Stimulated activated naive CD8-positive, alpha-beta T cell treated with anti-CD3 and anti-CD28 coated beads, Interleukin-15, Interleukin-2, amounts not matched to agents 100 ng/mL and 50 ng/mL, for 24 hours (primary cell): ENCODE measurements around the gene SMO.
"Not testable (repeated sequence)": the region's sequence is repeated elsewhere in the genome, so short reads cannot be mapped to it uniquely, and the experiment has no call there.

Experiments
- H3K27ac Mint-ChIP-seq: one replicate; pipeline ENCODE4 v1.8.0; 2021; ENCODE audit warnings: mild to moderate bottlenecking, mixed read lengths
- H3K27me3 Mint-ChIP-seq: one replicate; pipeline ENCODE4 v1.8.0; 2021; ENCODE audit warnings: mixed read lengths
- H3K36me3 Mint-ChIP-seq: one replicate; pipeline ENCODE4 v1.8.0; 2021; ENCODE audit warnings: low read depth, mixed read lengths
- H3K4me1 Mint-ChIP-seq: one replicate; pipeline ENCODE4 v1.8.0; 2021; ENCODE audit warnings: low read depth, mixed read lengths
- H3K4me3 Mint-ChIP-seq: one replicate; pipeline ENCODE4 v1.8.0; 2021; ENCODE audit warnings: mild to moderate bottlenecking, mixed read lengths
- H3K9me3 Mint-ChIP-seq: one replicate; pipeline ENCODE4 v1.8.0; 2021; ENCODE audit warnings: mixed read lengths

The SMO gene

DNA sequence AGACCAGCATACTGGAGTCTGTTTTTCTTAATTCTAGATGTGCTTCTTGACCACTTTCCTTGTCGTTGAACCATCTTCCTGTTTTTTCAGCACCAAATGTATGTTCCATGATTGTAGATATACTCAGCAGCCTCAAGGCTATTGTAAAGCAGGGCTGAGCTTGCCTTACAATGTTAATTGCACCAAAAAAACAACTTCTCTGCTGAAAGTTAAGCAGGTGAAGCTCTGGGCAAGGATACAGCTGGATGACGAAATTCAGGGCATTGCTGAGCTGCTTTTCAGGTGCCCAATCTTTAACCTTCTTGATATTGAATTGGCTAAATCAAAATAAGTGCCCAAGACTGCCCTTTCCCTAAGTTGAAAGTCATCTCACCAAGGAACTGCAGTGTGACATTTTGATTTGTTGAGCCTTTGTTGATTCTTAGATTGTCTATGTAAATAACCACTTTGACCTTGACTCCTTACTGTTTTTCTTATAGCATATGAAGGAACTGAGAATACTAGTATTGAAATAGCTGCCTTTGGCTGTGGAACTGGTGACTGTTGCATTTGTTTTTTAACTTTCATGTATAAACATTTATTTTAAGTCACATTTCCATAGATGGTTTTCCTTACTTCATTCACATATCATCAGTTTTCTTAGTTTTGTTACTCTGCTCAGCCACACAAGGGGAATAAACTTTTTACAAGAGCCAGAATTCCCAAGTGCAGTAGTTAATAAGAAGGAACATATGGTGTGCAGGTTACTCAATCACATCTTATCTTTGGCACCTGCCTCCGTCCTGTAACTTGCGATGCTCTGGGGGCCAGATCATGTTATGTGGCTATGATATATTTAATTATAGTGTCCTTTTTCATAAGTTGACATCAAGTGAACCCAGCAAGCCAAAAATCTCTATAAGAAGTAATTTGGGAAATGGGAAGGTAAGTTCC is 39.5 kb downstream of the SMO start:
- Mint-ChIP-seq H3K36me3 (peaks cover 8% of the 10 kb centered on the region), H3K9me3 (no peaks in the 10 kb centered on the region), H3K4me3 (no peak overlapping the region), H3K4me1 (peaks cover 25% of the 10 kb centered on the region), H3K27ac (no peak overlapping the region), H3K27me3 (no peaks in the 10 kb centered on the region)

DNA sequence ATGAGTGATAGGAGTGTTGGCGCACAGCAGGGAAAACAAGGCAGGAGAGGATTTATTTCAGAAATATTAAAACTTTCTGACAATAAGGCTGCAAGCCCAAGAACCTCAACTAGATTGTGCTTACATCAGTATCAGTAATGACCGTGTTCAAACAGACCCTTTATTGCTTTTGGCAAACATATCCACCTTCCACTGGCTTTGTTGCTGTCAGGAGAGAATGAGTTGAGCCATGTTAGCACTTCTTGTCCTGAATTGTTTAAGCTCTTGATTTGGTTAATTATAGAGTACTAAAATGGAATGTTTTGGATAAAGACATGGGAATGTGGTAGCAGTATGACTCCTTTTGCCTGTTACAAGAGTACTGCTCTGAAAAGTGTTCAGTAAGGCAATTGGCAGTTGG is 40.2 kb downstream of the SMO start:
- Mint-ChIP-seq H3K4me3 (no peak overlapping the region), H3K27ac (no peak overlapping the region), H3K9me3 (no peaks in the 10 kb centered on the region), H3K27me3 (no peaks in the 10 kb centered on the region), H3K4me1 (peaks cover 22% of the 10 kb centered on the region), H3K36me3 (peaks cover 8% of the 10 kb centered on the region)

DNA sequence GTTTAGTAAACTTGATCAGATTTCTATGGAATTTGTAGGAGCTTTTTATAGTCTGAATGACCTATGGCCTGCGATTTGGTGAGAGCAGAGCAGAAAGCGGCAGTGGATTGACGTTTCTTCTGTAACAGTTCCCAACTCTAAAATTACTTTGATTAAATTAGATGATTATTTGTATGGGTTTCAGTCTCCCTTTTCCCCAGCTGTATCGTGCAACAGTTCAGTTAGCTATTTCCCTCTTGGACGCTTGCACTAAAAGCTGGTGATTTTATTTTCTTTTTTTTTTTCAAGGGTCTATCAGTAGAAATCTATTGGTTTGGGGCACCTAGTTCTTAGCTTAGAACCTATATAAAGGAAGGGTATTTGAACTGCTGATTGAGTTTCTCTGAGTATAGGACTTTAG is 43.2 kb downstream of the SMO start:
- no peaks in the 10 kb centered on the region for H3K27me3 Mint-ChIP-seq
- H3K27ac Mint-ChIP-seq = no peak overlapping the region
- H3K9me3 Mint-ChIP-seq = no peaks in the 10 kb centered on the region
- H3K4me3 Mint-ChIP-seq = no peak overlapping the region
- H3K4me1 Mint-ChIP-seq = peaks cover 9% of the 10 kb centered on the region
- H3K36me3 Mint-ChIP-seq = peaks cover 12% of the 10 kb centered on the region

DNA sequence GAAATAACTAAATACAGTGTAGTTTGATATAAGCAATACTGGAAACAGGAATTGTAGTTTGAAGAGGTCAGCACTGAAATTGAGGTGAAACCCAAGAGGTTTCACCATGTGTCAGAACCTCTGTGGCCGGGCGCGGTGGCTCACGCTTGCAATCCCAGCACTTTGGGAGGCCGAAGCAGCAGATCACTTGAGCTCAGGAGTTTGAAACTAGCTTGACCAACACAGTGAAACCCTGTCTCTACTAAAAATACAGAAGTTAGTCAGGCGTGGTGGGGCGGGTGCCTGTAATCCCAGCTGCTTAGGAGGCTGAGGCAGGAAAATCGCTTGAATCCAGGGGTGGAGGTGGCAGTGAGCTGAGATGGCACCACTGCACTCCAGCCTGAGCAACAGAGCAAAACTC is 50.1 kb downstream of the SMO start:
- H3K9me3 Mint-ChIP-seq = no peaks in the 10 kb centered on the region

DNA sequence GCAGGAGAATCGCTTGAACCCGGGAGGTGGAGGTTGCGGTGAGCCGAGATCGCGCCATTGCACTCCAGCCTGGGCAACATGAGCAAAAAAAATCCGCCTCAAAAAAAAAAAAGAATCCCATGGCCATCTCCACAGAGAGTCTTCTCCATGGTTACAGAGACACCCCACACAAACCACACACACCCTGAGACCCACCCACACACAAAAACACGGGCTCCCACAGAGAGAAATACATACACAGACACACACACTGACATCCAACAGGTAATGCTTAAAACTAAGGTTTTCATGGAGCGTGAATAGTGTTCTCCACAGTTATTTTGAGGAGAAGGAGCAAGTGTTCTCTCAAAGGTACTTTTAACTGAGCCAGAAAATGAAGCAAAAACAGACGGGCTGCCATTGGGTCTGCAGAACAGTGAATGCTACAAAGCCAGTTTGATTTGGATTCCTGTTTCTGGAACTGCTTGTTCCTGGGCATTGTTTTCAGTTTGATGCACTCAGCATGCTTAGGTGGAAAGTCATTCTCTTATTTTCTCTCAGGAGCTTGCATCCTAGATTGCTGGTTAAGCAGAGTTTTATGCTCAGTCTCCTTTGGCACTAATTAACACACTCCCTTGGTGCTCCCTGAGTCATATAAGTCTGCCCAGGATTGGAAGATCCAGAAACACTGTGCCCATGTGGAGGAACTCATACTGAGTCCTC is 51.8 kb downstream of the SMO start:
- H3K4me3 Mint-ChIP-seq = no peak overlapping the region
- no peaks in the 10 kb centered on the region for H3K27me3 Mint-ChIP-seq
- H3K9me3 Mint-ChIP-seq = no peaks in the 10 kb centered on the region
- peaks cover 3% of the 10 kb centered on the region for H3K4me1 Mint-ChIP-seq
- H3K27ac Mint-ChIP-seq = no peak overlapping the region
- H3K36me3 Mint-ChIP-seq = peaks cover 10% of the 10 kb centered on the region

More for the DNA sequence above, 50.1 kb downstream of the SMO start:
- no peak overlapping the region for H3K4me3 Mint-ChIP-seq
- no peaks in the 10 kb centered on the region for H3K27me3 Mint-ChIP-seq
- peaks cover 4% of the 10 kb centered on the region for H3K36me3 Mint-ChIP-seq
- no peak overlapping the region for H3K27ac Mint-ChIP-seq
- peaks cover 7% of the 10 kb centered on the region for H3K4me1 Mint-ChIP-seq

DNA sequence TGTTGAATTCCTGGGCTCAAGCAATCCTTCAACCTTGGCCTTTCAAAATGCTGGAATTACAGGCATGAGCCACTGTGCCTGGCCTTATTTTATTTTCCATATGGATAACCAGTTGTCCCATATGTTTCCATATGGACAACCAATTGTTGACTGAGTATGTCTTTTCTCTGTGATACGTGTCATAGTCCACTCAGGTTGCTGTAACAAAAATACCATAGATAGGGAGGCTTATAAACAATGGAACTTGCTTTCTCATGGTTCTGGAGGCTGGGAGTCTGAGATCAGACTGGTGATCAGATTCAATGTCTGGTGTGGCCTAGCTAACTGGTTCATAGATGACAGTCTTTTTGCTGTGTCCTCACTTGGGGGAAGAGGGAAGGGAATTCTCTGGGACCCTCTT is 55.8 kb downstream of the SMO start:
- peaks cover 3% of the 10 kb centered on the region for H3K9me3 Mint-ChIP-seq
- H3K27ac Mint-ChIP-seq = no peak overlapping the region
- peaks cover 11% of the 10 kb centered on the region for H3K36me3 Mint-ChIP-seq
- H3K4me1 Mint-ChIP-seq = peaks cover 3% of the 10 kb centered on the region
- no peak overlapping the region for H3K4me3 Mint-ChIP-seq
- H3K27me3 Mint-ChIP-seq = no peaks in the 10 kb centered on the region

DNA sequence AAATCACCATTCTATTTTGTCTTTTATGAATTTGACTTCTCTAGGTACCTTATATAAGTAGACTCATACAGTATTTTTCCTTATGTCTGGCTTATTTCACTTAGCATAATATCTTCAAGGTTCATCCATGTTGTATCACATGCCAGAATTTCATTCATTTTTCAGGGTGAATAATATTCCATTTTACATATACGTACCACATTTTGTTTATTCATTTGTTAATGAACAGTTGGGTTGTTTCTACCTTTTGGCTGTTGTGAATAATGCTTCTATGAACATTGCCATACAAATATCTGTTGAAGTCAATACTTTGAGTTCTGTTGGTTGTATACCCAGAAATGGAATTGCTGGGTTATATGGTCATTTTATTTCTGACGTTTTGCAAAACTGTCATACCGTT is 57.1 kb downstream of the SMO start:
- Mint-ChIP-seq H3K9me3 (peaks cover 3% of the 10 kb centered on the region), H3K4me3 (no peak overlapping the region), H3K27ac (no peak overlapping the region), H3K36me3 (peaks cover 11% of the 10 kb centered on the region), H3K27me3 (no peaks in the 10 kb centered on the region), H3K4me1 (no peaks in the 10 kb centered on the region)

DNA sequence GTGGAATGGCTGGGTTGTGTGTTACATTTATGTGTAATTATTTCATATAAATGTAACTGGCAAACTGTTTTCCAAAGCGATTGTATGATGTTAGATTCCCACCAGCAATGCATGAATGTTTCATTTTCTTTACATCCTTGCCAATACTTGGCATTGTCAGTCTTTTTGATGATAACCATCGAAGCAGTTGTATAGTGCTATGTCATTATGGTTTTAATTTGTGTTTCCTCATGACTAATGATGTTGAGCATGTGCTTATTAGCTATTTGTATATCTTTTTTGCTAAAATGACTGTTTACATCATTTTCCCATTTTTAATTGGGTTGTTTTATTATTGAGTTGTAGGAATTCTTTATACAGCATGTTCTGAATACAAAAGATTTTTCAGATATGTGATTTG is 58.7 kb downstream of the SMO start:
- Mint-ChIP-seq H3K27ac (no peak overlapping the region), H3K9me3 (peaks cover 3% of the 10 kb centered on the region), H3K36me3 (peaks cover 11% of the 10 kb centered on the region), H3K4me3 (no peak overlapping the region), H3K27me3 (no peaks in the 10 kb centered on the region), H3K4me1 (no peaks in the 10 kb centered on the region)

DNA sequence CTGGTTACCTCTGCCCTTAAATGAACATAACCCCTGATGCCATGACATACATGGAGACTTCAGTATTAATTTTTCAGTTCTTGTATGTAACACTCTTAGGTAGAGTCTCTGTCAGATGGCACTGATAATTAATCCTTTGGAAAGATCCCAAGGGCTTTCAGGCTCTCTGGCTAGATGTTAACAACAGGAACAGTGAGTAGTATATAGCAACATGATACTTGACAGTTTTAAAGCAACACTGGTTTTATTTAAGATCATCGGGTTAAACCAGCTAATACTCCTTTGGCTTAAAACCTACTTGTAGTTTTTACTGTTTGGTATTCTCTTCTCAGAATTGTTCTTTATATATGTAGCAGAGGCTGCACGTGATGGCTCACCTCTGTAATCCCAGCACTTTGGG is 63.7 kb downstream of the SMO start:
- Mint-ChIP-seq H3K27me3 (no peaks in the 10 kb centered on the region), H3K4me3 (no peak overlapping the region), H3K27ac (no peak overlapping the region), H3K9me3 (no peaks in the 10 kb centered on the region), H3K4me1 (peaks cover under 1% of the 10 kb centered on the region), H3K36me3 (no peaks in the 10 kb centered on the region)

DNA sequence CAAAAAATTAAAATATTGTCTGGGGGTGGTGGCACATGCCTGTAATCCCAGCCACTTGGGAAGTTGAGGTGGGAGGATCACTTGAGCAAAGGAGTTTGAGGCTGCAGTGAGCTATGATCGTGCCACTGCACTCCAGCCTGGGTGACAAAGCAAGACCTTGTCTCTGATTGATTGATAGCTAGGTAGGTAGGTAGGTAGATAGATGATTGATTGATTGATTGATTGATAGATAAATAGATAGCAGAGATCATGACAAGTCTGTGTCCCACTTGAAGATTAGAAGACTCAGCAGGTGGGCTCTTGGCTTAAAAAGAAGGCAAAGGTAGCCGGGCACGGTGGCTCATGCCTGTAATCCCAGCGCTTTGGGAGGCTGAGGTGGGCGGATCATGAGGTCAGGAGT is 64.2 kb downstream of the SMO start:
- H3K4me1 Mint-ChIP-seq, H3K9me3 Mint-ChIP-seq, H3K27me3 Mint-ChIP-seq, H3K36me3 Mint-ChIP-seq, H3K4me3 Mint-ChIP-seq, H3K27ac Mint-ChIP-seq: not testable (repeated sequence)

DNA sequence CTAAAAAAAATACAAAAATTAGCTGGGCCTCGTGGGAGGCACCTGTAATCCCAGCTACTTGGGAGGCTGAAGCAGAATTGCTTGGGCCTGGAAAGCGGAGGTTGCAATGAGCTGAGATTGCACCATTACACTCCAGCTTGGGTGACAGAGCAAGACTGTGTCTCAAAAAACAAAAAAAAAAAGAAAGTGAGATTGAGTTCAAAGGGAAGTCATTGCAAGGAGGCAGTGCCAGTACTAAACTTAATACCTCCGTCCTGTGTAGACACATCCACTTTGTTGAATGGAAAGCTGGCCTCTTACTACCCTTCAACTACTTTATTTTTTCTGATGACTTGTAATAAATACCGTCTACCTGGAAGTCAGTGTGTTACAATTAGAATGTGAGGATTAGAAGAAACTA is 67.4 kb downstream of the SMO start:
- no peaks in the 10 kb centered on the region for H3K36me3 Mint-ChIP-seq
- H3K4me3 Mint-ChIP-seq = no peak overlapping the region
- H3K27ac Mint-ChIP-seq = no peak overlapping the region
- no peaks in the 10 kb centered on the region for H3K27me3 Mint-ChIP-seq
- peaks cover 26% of the 10 kb centered on the region for H3K4me1 Mint-ChIP-seq
- no peaks in the 10 kb centered on the region for H3K9me3 Mint-ChIP-seq

DNA sequence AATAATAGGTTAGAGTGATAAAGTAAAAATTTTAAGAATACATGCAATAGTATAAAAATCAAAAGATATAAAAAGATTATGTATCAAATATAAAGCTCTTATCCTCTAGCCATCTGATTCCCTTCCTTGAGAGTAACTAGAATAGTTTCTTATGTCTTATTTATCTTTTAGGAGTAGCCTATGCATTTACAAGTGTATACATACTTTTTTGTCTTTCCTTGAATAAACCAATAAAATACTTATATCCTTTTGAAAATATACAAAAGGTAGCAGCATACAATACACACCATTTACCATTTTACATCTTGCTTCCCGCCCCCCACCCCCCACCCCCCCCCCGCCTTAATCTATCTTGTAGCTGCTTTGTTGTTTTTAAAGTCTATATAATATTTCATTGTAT is 67.8 kb downstream of the SMO start:
- Mint-ChIP-seq H3K4me1 (peaks cover 26% of the 10 kb centered on the region), H3K9me3 (no peaks in the 10 kb centered on the region), H3K27me3 (no peaks in the 10 kb centered on the region), H3K27ac (no peak overlapping the region), H3K4me3 (no peak overlapping the region), H3K36me3 (no peaks in the 10 kb centered on the region)

DNA sequence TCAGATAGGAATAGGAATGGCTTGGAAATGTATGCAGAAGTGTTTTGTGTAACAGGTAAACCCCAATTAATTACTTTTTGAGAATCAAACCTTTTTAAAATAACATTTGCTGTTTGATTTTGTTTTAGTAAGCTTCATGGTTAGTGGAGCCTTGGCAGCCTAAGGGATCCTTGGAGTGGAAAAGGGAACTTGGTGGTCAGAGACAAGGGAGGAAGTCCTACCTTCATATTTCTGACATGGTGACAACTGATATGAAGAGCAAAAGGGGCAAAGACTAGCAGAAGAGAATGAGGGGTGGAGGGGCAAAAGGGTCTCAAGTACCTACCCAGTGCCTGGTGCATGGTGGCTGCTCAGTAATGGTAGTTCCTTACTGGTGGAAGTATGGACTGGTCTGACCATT is 68.7 kb downstream of the SMO start:
- H3K4me1 Mint-ChIP-seq = peaks cover 26% of the 10 kb centered on the region
- no peaks in the 10 kb centered on the region for H3K36me3 Mint-ChIP-seq
- H3K27me3 Mint-ChIP-seq = no peaks in the 10 kb centered on the region
- H3K4me3 Mint-ChIP-seq = no peak overlapping the region
- no peak overlapping the region for H3K27ac Mint-ChIP-seq
- H3K9me3 Mint-ChIP-seq = no peaks in the 10 kb centered on the region

DNA sequence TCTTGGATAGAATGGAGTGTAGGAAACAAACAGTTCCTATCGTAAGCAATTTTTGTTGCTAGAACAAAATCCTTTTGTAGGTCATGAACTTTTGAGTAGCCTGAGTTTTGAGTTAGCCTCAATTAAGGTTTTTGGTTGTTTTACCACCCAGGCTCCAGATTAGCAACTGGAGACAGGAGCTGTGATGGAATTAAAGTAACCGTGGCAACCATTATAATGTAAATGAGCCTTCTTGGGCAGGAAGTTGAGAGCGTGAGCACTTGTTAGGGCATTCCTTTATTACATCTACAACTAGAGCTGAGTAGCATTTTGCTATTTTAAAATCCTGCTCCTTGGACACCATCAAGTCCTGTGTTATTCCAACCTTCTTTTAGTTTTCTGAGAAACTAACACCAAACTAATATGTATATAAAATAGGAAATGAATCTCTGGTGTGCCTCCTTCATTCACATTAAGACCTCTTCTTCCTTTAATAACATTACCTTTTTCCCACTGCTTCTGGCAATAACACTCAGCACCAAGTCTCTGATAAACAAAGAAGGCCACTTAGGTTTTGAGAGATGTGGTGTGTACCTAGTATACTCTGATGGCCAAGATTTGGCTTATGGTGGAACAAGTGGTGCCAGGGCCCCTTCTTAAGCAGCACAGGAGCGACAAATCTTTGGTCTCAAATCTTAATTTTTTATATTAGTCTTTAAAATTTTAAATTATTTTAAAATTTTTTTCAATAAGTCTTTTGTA is 70.4 kb downstream of the SMO start:
- H3K27me3 Mint-ChIP-seq = no peaks in the 10 kb centered on the region
- peaks cover 26% of the 10 kb centered on the region for H3K4me1 Mint-ChIP-seq
- H3K4me3 Mint-ChIP-seq = no peak overlapping the region
- no peaks in the 10 kb centered on the region for H3K9me3 Mint-ChIP-seq
- H3K27ac Mint-ChIP-seq = no peak overlapping the region
- H3K36me3 Mint-ChIP-seq = no peaks in the 10 kb centered on the region

DNA sequence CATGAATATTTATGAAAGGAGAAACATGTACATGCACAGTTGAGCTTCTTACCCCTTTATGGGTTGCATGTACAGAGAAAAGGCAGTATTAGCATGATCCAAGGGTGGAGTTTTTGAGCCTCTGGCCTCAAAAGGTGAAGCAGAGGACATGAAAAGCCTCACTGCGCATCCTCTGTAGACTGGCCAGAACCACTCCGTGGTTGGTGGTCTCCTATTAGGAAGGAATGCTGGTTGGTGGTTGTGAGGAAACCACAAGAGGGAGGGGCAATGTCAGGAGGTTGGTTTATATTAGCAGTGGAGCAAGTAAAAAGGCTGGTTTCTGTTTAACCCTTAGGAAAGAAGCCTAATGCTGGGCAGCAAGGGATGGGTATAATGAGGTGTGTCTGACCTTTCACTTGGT is 73.9 kb downstream of the SMO start:
- Mint-ChIP-seq H3K27me3 (no peaks in the 10 kb centered on the region), H3K27ac (no peak overlapping the region), H3K4me1 (peaks cover 23% of the 10 kb centered on the region), H3K36me3 (no peaks in the 10 kb centered on the region), H3K4me3 (no peak overlapping the region), H3K9me3 (no peaks in the 10 kb centered on the region)
